IPS DF 6.9 (cell line): Measurements from ENCODE around the gene METTL13.

Experiments used
- DNase-seq: peaks from one replicate; pipeline ENCODE4 v3.0.0-alpha.2; 2013; ENCODE audit warnings: low read depth, low spot score
- H3K27ac ChIP-seq: one replicate; pipeline ENCODE4 v1.5.1; 2013; ENCODE audit warnings: low read length, control low read depth
- H3K27me3 ChIP-seq: 2 replicates; pipeline ENCODE4 v1.6.1; 2013; ENCODE audit warnings: mild to moderate bottlenecking, low read length; ENCODE audit not compliant: control insufficient read depth, insufficient read depth
- H3K36me3 ChIP-seq: 2 replicates; pipeline ENCODE4 v1.6.1; 2013; ENCODE audit warnings: low read length; ENCODE audit not compliant: control insufficient read depth, insufficient read depth
- H3K4me1 ChIP-seq: 2 replicates; pipeline ENCODE4 v1.6.1; 2013; ENCODE audit warnings: low read length; ENCODE audit not compliant: control insufficient read depth, insufficient read depth
- H3K4me3 ChIP-seq: 2 replicates; pipeline ENCODE4 v1.5.1; 2013; ENCODE audit warnings: mild to moderate bottlenecking, low read length
- H3K9me3 ChIP-seq: 2 replicates; pipeline ENCODE4 v1.6.1; 2013; ENCODE audit warnings: low read length, inconsistent platforms; ENCODE audit not compliant: control insufficient read depth, insufficient read depth
- WGBS: extraction: QIAGEN DNeasy Blood & Tissue Kit; methylation state at CpG from one replicate; pipeline ENCODE4 v1.1.7; 2013; ENCODE audit warnings: mixed read lengths, missing lambda C conversion rate; ENCODE audit not compliant: insufficient read length, insufficient coverage; 5-methylcytosine and 5-hydroxymethylcytosine counted together

METTL13 gene

DNA sequence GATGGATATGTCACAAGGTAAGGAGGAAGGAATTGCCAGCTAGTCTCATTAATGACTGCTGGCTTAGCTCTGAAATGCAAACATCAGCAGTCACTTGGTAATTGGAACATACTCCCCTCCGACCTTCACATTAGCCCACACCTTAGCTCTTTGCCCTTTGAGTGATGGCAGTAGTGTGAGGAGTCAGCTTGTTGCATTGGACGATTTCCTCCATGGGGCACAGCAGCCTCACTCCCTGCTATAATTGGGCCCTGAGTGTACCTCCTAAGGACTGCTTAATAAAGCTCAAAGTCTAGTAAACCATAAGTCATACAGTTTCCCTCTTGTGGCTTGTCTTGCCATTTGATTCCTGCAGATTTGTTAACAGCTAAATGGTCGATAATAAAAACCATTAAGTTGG is 19.4 kb downstream of the METTL13 start:
- peaks cover 3% of the 10 kb centered on the region; the same call in 1 of the 2 replicates for H3K4me1 ChIP-seq
- H3K36me3 ChIP-seq = peaks cover 9% of the 10 kb centered on the region; the same call in 1 of the 2 replicates
- H3K9me3 ChIP-seq = no peaks in the 10 kb centered on the region
- H3K4me3 ChIP-seq = no peak overlapping the region
- no peak overlapping the region for H3K27ac ChIP-seq
- H3K27me3 ChIP-seq = no peaks in the 10 kb centered on the region
- DNase-seq = no peak
- no CpG with 5 or more reads among the region's 3 CpGs for WGBS

DNA sequence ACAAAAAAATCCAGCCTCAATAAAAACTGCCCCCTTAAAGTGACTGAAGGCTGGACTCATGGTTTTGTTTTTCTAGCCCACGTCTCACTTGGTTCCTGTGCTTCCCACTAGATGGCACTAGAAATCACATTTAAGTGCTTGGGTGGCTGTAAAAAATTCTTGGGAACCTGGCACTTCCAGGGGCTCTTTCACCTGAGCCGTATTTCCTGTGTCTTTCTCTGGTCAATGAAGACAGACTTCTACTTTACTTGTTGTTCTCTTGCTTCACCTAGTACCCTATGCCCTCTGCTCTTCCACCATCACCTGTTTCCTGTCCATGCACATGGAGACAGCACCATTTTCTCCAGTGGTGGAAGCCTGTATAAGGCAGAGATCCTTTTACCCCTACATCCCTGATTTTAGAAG is 20.0 kb downstream of the METTL13 start:
- peaks cover 3% of the 10 kb centered on the region; the same call in 1 of the 2 replicates for H3K4me1 ChIP-seq
- H3K4me3 ChIP-seq = no peak overlapping the region
- H3K27me3 ChIP-seq = no peaks in the 10 kb centered on the region
- WGBS = no CpG with 5 or more reads among the region's 2 CpGs
- peaks cover 5% of the 10 kb centered on the region; the same call in 1 of the 2 replicates for H3K36me3 ChIP-seq
- no peak overlapping the region for H3K27ac ChIP-seq
- DNase-seq = peak; percentile 48
- H3K9me3 ChIP-seq = no peaks in the 10 kb centered on the region

DNA sequence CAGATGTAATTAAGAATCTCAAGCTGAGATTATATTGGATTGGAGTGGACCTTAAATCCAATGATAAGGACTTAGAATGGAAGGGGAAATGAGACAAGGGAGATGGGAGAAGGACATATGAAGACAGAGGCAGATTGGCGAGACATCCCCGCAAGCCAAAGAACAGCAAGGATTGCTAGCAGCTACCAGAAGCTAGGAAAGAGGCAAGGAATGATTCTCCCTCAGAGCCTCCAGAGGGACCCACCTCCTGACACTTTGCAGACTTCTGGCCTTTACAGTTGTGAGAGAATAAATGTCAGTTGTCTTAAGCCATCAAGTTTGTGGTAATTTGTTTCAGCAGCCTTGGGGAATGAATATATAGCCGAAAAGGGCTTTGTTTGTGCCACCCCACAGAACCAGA is 20.7 kb downstream of the METTL13 start:
- peaks cover 3% of the 10 kb centered on the region; the same call in 1 of the 2 replicates for H3K4me1 ChIP-seq
- no peaks in the 10 kb centered on the region for H3K9me3 ChIP-seq
- H3K4me3 ChIP-seq = no peak overlapping the region
- no peak overlapping the region for H3K27ac ChIP-seq
- no peaks in the 10 kb centered on the region for H3K27me3 ChIP-seq
- no CpG with 5 or more reads among the region's 3 CpGs for WGBS
- H3K36me3 ChIP-seq = no peaks in the 10 kb centered on the region
- no peak for DNase-seq

GRCh38 chr1:171803045-171803444 is 21.6 kb downstream of the METTL13 start:
- no peaks in the 10 kb centered on the region for H3K36me3 ChIP-seq
- WGBS = no CpG with 5 or more reads among the region's 2 CpGs
- no peaks in the 10 kb centered on the region for H3K9me3 ChIP-seq
- peaks cover 3% of the 10 kb centered on the region; the same call in 1 of the 2 replicates for H3K4me1 ChIP-seq
- no peak overlapping the region for H3K4me3 ChIP-seq
- H3K27ac ChIP-seq = no peak overlapping the region
- no peaks in the 10 kb centered on the region for H3K27me3 ChIP-seq
- no peak for DNase-seq

DNA sequence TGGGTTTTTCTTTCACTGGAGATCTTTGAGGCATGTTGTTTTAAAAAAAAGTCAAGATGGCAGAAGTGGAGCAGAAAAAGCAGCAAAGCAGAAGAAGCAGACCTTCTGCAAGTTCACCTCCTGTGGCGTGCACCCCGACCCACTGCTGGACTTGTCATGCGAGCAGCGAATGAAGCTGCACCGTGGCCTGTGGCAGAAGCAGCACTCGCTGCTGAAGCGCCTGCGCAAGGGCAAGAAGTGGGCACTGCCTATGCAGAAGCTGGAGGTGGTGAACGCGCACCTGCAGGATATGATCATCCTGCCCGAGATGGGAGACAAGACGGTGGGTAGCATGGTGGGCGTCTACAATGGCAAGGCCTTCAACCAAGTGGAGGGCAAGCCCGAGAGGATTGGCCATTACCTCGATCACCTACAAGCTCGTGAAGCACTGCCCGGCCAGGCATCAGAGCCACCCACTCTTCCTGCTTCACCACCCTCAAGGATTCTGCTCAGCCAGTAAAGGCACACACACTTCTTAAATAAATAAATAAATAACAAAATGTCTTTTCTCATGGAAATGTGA is 22.1 kb downstream of the METTL13 start:
- no CpG with 5 or more reads among the region's 17 CpGs for WGBS
- no peak for DNase-seq
- H3K4me3 ChIP-seq = no peak overlapping the region

GRCh38 chr1:171805395-171806115 is 24.1 kb downstream of the METTL13 start:
- no peaks in the 10 kb centered on the region for H3K36me3 ChIP-seq
- H3K27ac ChIP-seq = no peak overlapping the region
- no peak for DNase-seq
- H3K4me1 ChIP-seq = peaks cover 3% of the 10 kb centered on the region; the same call in 1 of the 2 replicates
- WGBS = no CpG with 5 or more reads among the region's 9 CpGs
- H3K27me3 ChIP-seq = no peaks in the 10 kb centered on the region
- H3K4me3 ChIP-seq = no peak overlapping the region
- no peaks in the 10 kb centered on the region for H3K9me3 ChIP-seq

More for the DNA sequence above, 22.1 kb downstream of the METTL13 start:
- Histone ChIP-seq H3K36me3 (no peaks in the 10 kb centered on the region), H3K4me1 (peaks cover 3% of the 10 kb centered on the region; the same call in 1 of the 2 replicates), H3K9me3 (no peaks in the 10 kb centered on the region), H3K27me3 (no peaks in the 10 kb centered on the region), H3K27ac (no peak overlapping the region)

GRCh38 chr1:171807556-171807955 is 26.1 kb downstream of the METTL13 start:
- H3K27me3 ChIP-seq = no peaks in the 10 kb centered on the region
- no CpG with 5 or more reads among the region's 4 CpGs for WGBS

GRCh38 chr1:171809834-171810233 is 28.4 kb downstream of the METTL13 start:
- no peaks in the 10 kb centered on the region for H3K4me1 ChIP-seq
- no peak overlapping the region for H3K27ac ChIP-seq
- no peaks in the 10 kb centered on the region for H3K36me3 ChIP-seq
- no peaks in the 10 kb centered on the region for H3K9me3 ChIP-seq
- H3K4me3 ChIP-seq = no peak overlapping the region
- DNase-seq = no peak
- no peaks in the 10 kb centered on the region for H3K27me3 ChIP-seq
- WGBS = no CpG with 5 or more reads among the region's 2 CpGs

More at GRCh38 chr1:171807556-171807955, 26.1 kb downstream of the METTL13 start:
- Histone ChIP-seq H3K36me3 (no peaks in the 10 kb centered on the region), H3K9me3 (no peaks in the 10 kb centered on the region), H3K4me3 (no peak overlapping the region), H3K27ac (no peak overlapping the region), H3K4me1 (0 out of 2 replicates have a peak, but pooled peaks cover 1% of the 10 kb centered on the region)
- no peak for DNase-seq

- H3K9me3 ChIP-seq = no peaks in the 10 kb centered on the region
- H3K27me3 ChIP-seq = no peaks in the 10 kb centered on the region
- DNase-seq = no peak
- no peak overlapping the region for H3K4me3 ChIP-seq
- no peak overlapping the region for H3K27ac ChIP-seq
- H3K4me1 ChIP-seq = no peaks in the 10 kb centered on the region
- H3K36me3 ChIP-seq = no peaks in the 10 kb centered on the region
Observed at GRCh38 chr1:171811672-171812071, 30.2 kb downstream of the METTL13 start.

DNA sequence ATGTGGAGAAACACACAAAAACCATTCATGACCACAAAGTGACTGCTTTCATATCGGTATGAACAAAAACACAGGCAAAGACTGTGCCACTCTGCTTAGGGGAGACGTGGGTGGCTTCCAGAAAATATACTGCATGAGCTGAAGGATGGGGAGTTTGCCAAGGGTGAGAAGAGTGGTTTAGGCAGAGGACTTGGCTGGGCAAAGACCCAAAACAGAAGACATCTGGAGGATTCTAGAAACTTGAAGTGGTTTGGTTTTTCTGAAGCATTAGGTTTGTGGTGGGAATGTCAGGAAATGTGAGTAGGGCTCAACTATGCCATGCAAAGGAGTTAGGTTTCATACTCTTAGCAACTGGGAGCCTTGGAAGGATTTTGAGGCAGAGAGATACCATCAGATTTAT is 33.2 kb downstream of the METTL13 start:
- WGBS = no CpG with 5 or more reads among the region's 2 CpGs
- no peak for DNase-seq
- H3K9me3 ChIP-seq = no peaks in the 10 kb centered on the region

More for the DNA sequence above, 33.2 kb downstream of the METTL13 start:
- Histone ChIP-seq H3K4me1 (peaks cover 3% of the 10 kb centered on the region), H3K27ac (no peak overlapping the region), H3K36me3 (no peaks in the 10 kb centered on the region), H3K27me3 (no peaks in the 10 kb centered on the region), H3K4me3 (no peak overlapping the region)
